Endothelial cell of umbilical vein (primary cell): Measurements from ENCODE around the gene GPR119. TPM values are rescaled to one million over a fixed set of nuclear protein-coding genes. Genes with fewer than 3 reads are reported as not detected.

ENCODE experiments used
- BruUV-seq: library from RNA; stranded (reverse); fragments of 400-500 nt; replicated peaks from 2 replicates; lab custom pipeline; 2021; lab: Mats Ljungman, UMichigan
- CTCF ChIA-PET: fragments of 300-600, 350-600 bp; sonication (Branson Sonifier 250); formaldehyde crosslinking; loops from one replicate; lab custom pipeline; 2021; ENCODE audit warnings: antibody characterized with exemption, inconsistent platforms; lab: Charles Lee
- POLR2A ChIA-PET: fragments of 300-600, 350-600 bp; sonication (Branson Sonifier 250); formaldehyde crosslinking; loops from one replicate; lab custom pipeline; 2021; ENCODE audit warnings: antibody characterized with exemption, inconsistent platforms; lab: Charles Lee
- DNase-seq: peaks from one replicate; pipeline ENCODE4 v3.0.0-alpha.2; 2011; ENCODE audit warnings: low read depth, low spot score
- FAIRE-seq: peaks from 2 replicates; lab custom pipeline; 2011; peaks lifted over from hg19 to GRCh38; lab: Jason Lieb, UNC
- H2AFZ ChIP-seq: 2 replicates; pipeline ENCODE4 v1.6.0; 2012; ENCODE audit warnings: low read depth, low read length, control low read depth, inconsistent platforms
- H3K27ac ChIP-seq: 2 replicates; pipeline ENCODE4 v1.5.1; 2011; ENCODE audit warnings: low read depth, mild to moderate bottlenecking, control low read depth, low read length, moderate library complexity; ENCODE audit not compliant: insufficient read depth
- H3K27me3 ChIP-seq, 2 experiments: 2 replicates each; pipeline versions ENCODE4 v1.6.0 to v1.6.1; 2011; ENCODE audit warnings: low read length in 2 of 2, mixed read lengths in 1 of 2; ENCODE audit not compliant: control insufficient read depth in 2 of 2, insufficient read depth in 2 of 2
- H3K36me3 ChIP-seq, 2 experiments: 2 replicates in 1 of 2; 3 replicates in 1 of 2; pipeline ENCODE4 v1.5.1; 2011; ENCODE audit warnings: low read length in 2 of 2, mild to moderate bottlenecking in 1 of 2, moderate library complexity in 1 of 2; ENCODE audit not compliant: control insufficient read depth in 2 of 2, insufficient read depth in 2 of 2; ENCODE audit errors: extremely low read depth in 1 of 2
- H3K4me1 ChIP-seq: 3 replicates; pipeline ENCODE4 v1.5.1; 2011; ENCODE audit warnings: mild to moderate bottlenecking, low read length; ENCODE audit not compliant: control insufficient read depth, insufficient read depth; ENCODE audit errors: extremely low read depth
- H3K4me2 ChIP-seq: 2 replicates; pipeline ENCODE4 v1.6.1; 2011; ENCODE audit warnings: low read length, control low read depth, mixed read lengths; ENCODE audit not compliant: insufficient read depth
- H3K4me3 ChIP-seq, 3 experiments: fragments of 200-600 bp in 1 of 3; sonication (generic), shearing (Covaris generic) in 1 of 3; replicated peaks in 1 of 3; 2 replicates each; pipeline ENCODE4 v1.5.1; 2011 to 2016; ENCODE audit warnings: control low read depth in 3 of 3, low read length in 3 of 3, mild to moderate bottlenecking in 2 of 3, inconsistent platforms in 1 of 3, low read depth in 1 of 3, moderate library complexity in 1 of 3; ENCODE audit not compliant: insufficient read depth in 1 of 3
- H3K79me2 ChIP-seq: 2 replicates; pipeline ENCODE4 v1.6.0; 2012; ENCODE audit warnings: low read length, inconsistent platforms; ENCODE audit not compliant: control insufficient read depth, insufficient read depth
- H3K9ac ChIP-seq: replicated peaks from 2 replicates; pipeline ENCODE3; 2011; ENCODE audit warnings: low read length, control low read depth; ENCODE audit not compliant: insufficient read depth; ENCODE audit errors: extremely low read depth
- H3K9me1 ChIP-seq: replicated peaks from 3 replicates; pipeline ENCODE4 v1.6.0; 2011; ENCODE audit warnings: mild to moderate bottlenecking, low read length; ENCODE audit not compliant: control insufficient read depth, insufficient read depth; ENCODE audit errors: extremely low read depth
- H3K9me3 ChIP-seq: replicated peaks from 2 replicates; pipeline ENCODE4 v1.5.1; 2012; ENCODE audit warnings: low read length, inconsistent platforms; ENCODE audit not compliant: control insufficient read depth, insufficient read depth
- H4K20me1 ChIP-seq: replicated peaks from 2 replicates; pipeline ENCODE3; 2011; ENCODE audit warnings: mild to moderate bottlenecking, low read length; ENCODE audit not compliant: control insufficient read depth, insufficient read depth; ENCODE audit errors: extremely low read depth
- CTCF ChIP-seq, 2 donors: IDR thresholded peaks; 1 replicate in 1 of 2; 2 replicates in 1 of 2; pipeline ENCODE4 v1.5.1; 2011; ENCODE audit warnings: low read length in 2 of 2, mild to moderate bottlenecking in 2 of 2, moderate library complexity in 2 of 2, control low read depth in 1 of 2, inconsistent platforms in 1 of 2, low read depth in 1 of 2; ENCODE audit not compliant: insufficient read depth in 1 of 2; ENCODE audit errors: extremely low read depth in 1 of 2
- EZH2 ChIP-seq: IDR thresholded peaks from 2 replicates; pipeline ENCODE4 v1.6.1; 2012; ENCODE audit warnings: borderline replicate concordance, low read depth, mild to moderate bottlenecking, moderate library complexity, low read length, inconsistent platforms; ENCODE audit not compliant: severe bottlenecking
- FOS ChIP-seq: IDR thresholded peaks from 2 replicates; pipeline ENCODE4 v1.6.1; 2011; ENCODE audit warnings: mild to moderate bottlenecking, low read length, moderate library complexity, borderline replicate concordance; ENCODE audit not compliant: insufficient read depth
- GATA2 ChIP-seq: IDR thresholded peaks from 2 replicates; pipeline ENCODE4 v1.7.0; 2011; ENCODE audit warnings: low read depth, mild to moderate bottlenecking, moderate library complexity, mixed read lengths, low read length; ENCODE audit not compliant: insufficient read length, insufficient read depth
- JUN ChIP-seq: IDR thresholded peaks from 2 replicates; pipeline ENCODE4 v1.6.1; 2011; ENCODE audit warnings: borderline replicate concordance, low read depth; ENCODE audit not compliant: insufficient read length, insufficient read depth
- MAX ChIP-seq: IDR thresholded peaks from 2 replicates; pipeline ENCODE4 v1.6.1; 2011; ENCODE audit not compliant: insufficient read depth, insufficient read length
- MYC ChIP-seq: IDR thresholded peaks from one replicate; pipeline ENCODE4 v1.6.1; 2011; ENCODE audit warnings: mild to moderate bottlenecking, low read depth, low read length
- POLR2A ChIP-seq: IDR thresholded peaks from 2 replicates; pipeline ENCODE4 v1.6.1; 2012; ENCODE audit warnings: low read depth, mild to moderate bottlenecking, control low read depth, low read length
- POLR2AphosphoS5 ChIP-seq: IDR thresholded peaks from 2 replicates; pipeline ENCODE4 v1.6.1; 2012; ENCODE audit warnings: low read depth, mild to moderate bottlenecking, control low read depth, low read length, moderate library complexity; ENCODE audit not compliant: insufficient read depth
- dilution Hi-C: fragments of 300-500 bp; cut with MboI; formaldehyde crosslinking; loops from one replicate; pipeline ENCODE4 v1.15.0; 2019; ENCODE audit warnings: low sequenced_read_pairs; ENCODE audit not compliant: extremely low pct_ligation_motif_present
- intact Hi-C: fragments of 100-400 bp; cut with micrococcal nuclease; formaldehyde crosslinking; loops from one replicate; pipeline ENCODE4 v1.10.0; 2022
- polyA plus RNA-seq, 4 experiments: library from polyadenylated mRNA; depleted of rRNA in 3 of 4; stranded (reverse) in 3 of 4; unstranded in 1 of 4; fragments of >200 nt; gene quantifications; 2 replicates each; pipeline versions ENCODE4 v1.2.1 to v1.2.3, GENCODE V29; 2011 to 2012; ENCODE audit warnings: missing spikeins in 1 of 4
- total RNA-seq: library from RNA; stranded (reverse); gene quantifications from 2 replicates; pipeline ENCODE4 v1.2.3, GENCODE V29; 2021

Gene GPR119
- total and polyA plus RNA-seq, 2 donors (not counting 3 experiments of a cell fraction or from before 2014, with no cell fraction given) = not detected

- Histone ChIP-seq H4K20me1 (no peaks in the 10 kb centered on the region), H3K36me3 (no peaks in the 10 kb centered on the region), H3K4me2 (no peak overlapping the region), H3K4me1 (no peaks in the 10 kb centered on the region), H3K9ac (no peak overlapping the region), H3K9me3 (no peaks in the 10 kb centered on the region), H3K9me1 (no peaks in the 10 kb centered on the region), H3K4me3 (no peak overlapping the region), H2AFZ (no peak overlapping the region), H3K27me3 (peaks cover 0 to 5% of the 10 kb centered on the region in 2 experiments), H3K27ac (no peak overlapping the region), H3K79me2 (no peaks in the 10 kb centered on the region)
- peak; percentile 78 for FAIRE-seq
- dilution Hi-C loops = no loop called here
- POLR2A ChIA-PET = no interaction called here
- no peak for TF ChIP-seq POLR2AphosphoS5
- TF ChIP-seq CTCF (IDR thresholded peaks at IDR 0.05; ENCODE audit: extremely low read depth in 1 of 2, insufficient read depth in 1 of 2, low read depth in 1 of 2, low read length in 2 of 2) = peak; percentile 45 to 63
- TF ChIP-seq MYC = no peak
- CTCF ChIA-PET = interaction anchor here (0.6 to 4.9 kb wide), 6 partner anchors 9 to 523 kb away, joined by 3 to 41 read pairs (median 7); partner anchors contain the start of genes RBMX2 and SLC25A14
- intact Hi-C loops = loop anchor here (1.0 kb wide), 1 partner anchor 524 kb away; no protein-coding TSS in a partner anchor
- BruUV-seq = no TSS peak
- peak; percentile 50 for DNase-seq
These were observed 8.1 kb upstream of the GPR119 start for GRCh38 chrX:130393451-130394074.

GRCh38 chrX:130386408-130386808 is 934 bp upstream of the GPR119 start:
- no peak overlapping the region for H3K27ac ChIP-seq
- FAIRE-seq (no peak), DNase-seq (no peak)
- H3K4me3 ChIP-seq = no peak overlapping the region
- ChIA-PET POLR2A (no interaction called here), CTCF (interaction anchor here (1.8 kb wide), 1 partner anchor 530 kb away, joined by 5 read pairs; no protein-coding TSS in a partner anchor)
- H4K20me1 ChIP-seq = no peaks in the 10 kb centered on the region
- BruUV-seq = no TSS peak
- intact Hi-C loops = no loop called here
- TF ChIP-seq CTCF (IDR thresholded peaks at IDR 0.05; ENCODE audit: extremely low read depth in 1 of 2, insufficient read depth in 1 of 2, low read depth in 1 of 2, low read length in 2 of 2) (no peak), EZH2 (no peak), FOS (no peak), GATA2 (no peak), JUN (no peak), POLR2A (no peak), MYC (no peak), MAX (no peak), POLR2AphosphoS5 (no peak)
- H3K4me2 ChIP-seq = no peak overlapping the region
- H3K36me3 ChIP-seq = no peaks in the 10 kb centered on the region
- H2AFZ ChIP-seq = no peak overlapping the region
- no peaks in the 10 kb centered on the region for H3K4me1 ChIP-seq
- no peaks in the 10 kb centered on the region for H3K27me3 ChIP-seq
- no peaks in the 10 kb centered on the region for H3K9me1 ChIP-seq
- dilution Hi-C loops = no loop called here
- H3K9me3 ChIP-seq = no peaks in the 10 kb centered on the region
- H3K9ac ChIP-seq = no peak overlapping the region
- no peaks in the 10 kb centered on the region for H3K79me2 ChIP-seq
